ENCODE measurements around the gene PLTP. TPM values are rescaled to one million over a fixed set of nuclear protein-coding genes. Genes with fewer than 3 reads are reported as not detected.

PLTP gene
- total RNA-seq, 2 experiments from 2014 or later = 5.1 to 5.3 TPM

DNA sequence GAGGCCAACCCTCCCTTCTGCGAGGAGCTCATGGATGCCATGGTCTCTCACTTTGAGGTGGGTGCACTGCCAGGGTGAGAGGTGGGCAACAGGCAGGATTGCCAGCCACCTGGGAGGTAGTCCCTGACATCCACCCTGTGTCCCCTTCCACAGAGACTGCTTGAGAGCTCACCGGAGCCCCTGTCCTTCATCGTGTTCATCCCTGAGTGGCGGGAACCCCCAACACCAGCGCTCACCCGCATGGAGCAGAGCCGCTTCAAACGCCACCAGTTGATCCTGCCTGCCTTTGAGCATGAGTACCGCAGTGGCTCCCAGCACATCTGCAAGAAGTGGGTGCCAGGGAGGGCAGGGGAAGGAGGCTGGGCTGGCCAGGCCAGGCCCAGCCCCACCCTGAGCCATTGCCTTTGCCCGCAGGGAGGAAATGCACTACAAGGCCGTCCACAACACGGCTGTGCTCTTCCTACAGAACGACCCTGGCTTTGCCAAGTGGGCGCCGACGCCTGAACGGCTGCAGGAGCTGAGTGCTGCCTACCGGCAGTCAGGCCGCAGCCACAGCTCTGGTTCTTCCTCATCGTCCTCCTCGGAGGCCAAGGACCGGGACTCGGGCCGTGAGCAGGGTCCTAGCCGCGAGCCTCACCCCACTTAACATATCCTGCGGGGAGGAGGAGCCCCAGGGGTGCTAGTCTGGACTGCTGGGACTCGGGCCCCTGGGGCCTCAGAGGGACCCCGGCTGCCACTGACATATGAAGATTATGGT, 35.3 kb upstream of the PLTP start:
- POLR2A ChIA-PET = interaction anchor here (1.4 kb wide), 2 partner anchors 11 to 13 kb away, joined by 3 to 6 read pairs; partner anchors contain the start of gene PCIF1
- CTCF ChIA-PET = no interaction called here

DNA sequence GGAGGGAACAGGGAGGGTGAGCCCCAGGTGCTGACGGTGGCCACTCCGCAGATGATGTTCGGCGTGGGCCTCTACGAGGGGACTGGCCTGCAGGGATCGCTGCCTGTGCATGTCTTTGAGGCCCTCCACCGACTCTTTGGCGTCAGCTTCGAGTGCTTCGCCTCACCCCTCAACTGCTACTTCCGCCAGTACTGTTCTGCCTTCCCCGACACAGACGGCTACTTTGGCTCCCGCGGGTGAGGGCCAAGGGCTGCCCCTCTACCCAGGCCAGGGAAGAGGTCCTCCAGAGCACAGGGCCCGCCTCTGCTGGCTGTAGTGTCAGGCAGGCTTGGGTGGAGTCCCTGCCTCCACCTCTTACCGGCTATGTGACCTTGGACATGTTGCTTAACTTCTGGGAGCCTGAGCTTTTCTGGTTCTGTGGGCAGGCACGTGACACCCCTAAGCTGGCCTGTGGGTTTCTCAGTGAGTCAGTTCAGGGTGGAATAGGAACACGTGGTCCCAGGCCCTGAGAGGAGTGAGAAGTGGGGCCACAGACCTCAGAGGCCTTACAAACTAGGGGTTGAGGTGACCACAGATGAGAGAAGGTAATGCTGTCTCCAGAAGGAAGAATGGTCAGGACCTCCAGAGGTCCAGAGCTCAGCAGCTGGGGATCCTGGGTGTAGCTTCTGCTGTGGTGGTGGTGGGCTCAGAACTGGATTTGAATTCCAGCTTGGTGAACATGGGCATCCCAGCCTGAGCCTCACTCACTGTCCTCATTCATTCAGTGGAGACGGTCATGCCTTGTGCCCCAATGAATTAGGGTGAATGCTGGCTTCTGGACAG, 34.4 kb upstream of the PLTP start:
- ChIA-PET CTCF (interaction anchor here (3.6 kb wide), 1 partner anchor 25 kb away, joined by 23 read pairs; the partner anchor contains the start of gene ZNF335), POLR2A (interaction anchor here (0.6 to 1.4 kb wide), 3 partner anchors 12 to 120 kb away, joined by 3 read pairs; partner anchors contain the start of gene PCIF1)

DNA sequence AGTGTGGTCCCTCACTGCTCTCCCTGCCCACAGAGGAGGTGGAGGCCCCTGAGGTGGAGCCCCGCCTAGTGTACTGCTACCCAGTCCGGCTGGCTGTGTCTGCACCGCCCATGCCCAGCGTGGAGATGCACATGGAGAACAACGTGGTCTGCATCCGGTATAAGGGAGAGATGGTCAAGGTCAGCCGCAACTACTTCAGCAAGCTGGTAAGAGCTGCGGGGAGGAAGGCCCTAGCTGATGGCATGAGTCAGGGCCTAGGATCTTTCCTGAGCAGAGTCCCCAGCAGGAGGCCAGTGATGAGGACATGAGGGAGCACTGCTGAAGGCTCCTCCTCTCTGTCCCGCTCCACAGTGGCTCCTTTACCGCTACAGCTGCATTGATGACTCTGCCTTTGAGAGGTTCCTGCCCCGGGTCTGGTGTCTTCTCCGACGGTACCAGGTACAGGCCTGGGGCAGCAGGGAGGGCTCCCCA, 33.8 kb upstream of the PLTP start:
- POLR2A ChIA-PET = interaction anchor here (0.6 to 1.2 kb wide), 3 partner anchors 9 to 119 kb away, joined by 3 read pairs; no protein-coding TSS in a partner anchor
- CTCF ChIA-PET = interaction anchor here (3.6 kb wide), 1 partner anchor 25 kb away, joined by 23 read pairs; the partner anchor contains the start of gene ZNF335

DNA sequence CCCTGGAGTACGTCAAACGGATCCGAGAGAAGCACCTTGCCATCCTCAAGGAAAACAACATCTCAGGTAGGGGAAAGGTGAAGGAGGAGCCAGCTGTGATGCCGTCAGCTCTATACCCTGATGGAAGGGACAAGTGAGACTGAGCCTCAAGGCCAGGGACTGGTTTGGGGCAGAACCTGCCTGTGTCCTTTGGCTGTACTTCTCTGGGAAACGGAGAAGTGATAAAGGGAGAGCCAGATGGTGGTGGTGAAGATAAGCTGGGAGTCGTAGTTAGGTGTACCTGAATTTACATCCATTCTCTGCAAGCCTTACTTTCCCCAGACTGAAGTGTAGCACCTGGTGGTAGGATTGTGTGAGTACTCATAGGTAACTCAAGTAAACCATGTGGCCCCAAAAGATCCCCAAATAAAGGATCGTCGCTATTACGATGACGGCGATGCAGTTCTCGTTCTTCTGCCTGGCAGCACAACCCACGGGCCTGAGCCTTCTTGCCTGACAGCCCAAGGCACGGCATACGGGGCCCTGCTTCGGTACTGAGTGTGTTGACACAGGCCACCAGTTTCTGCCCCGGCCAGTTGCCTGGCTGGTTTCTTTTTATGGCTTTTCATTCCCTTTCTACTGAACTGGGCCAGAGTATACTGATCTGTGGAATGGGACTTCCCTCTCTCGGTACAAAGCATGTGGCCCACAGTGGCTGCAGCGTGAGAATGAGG, 33.2 kb upstream of the PLTP start:
- POLR2A ChIA-PET = interaction anchor here (0.6 to 2.5 kb wide), 2 partner anchors 8 to 10 kb away, joined by 3 to 17 read pairs; partner anchors contain the start of gene PCIF1
- CTCF ChIA-PET = interaction anchor here (0.7 to 3.6 kb wide), 3 partner anchors 10 to 26 kb away, joined by 3 to 23 read pairs (median 4); partner anchors contain the start of gene ZNF335

DNA sequence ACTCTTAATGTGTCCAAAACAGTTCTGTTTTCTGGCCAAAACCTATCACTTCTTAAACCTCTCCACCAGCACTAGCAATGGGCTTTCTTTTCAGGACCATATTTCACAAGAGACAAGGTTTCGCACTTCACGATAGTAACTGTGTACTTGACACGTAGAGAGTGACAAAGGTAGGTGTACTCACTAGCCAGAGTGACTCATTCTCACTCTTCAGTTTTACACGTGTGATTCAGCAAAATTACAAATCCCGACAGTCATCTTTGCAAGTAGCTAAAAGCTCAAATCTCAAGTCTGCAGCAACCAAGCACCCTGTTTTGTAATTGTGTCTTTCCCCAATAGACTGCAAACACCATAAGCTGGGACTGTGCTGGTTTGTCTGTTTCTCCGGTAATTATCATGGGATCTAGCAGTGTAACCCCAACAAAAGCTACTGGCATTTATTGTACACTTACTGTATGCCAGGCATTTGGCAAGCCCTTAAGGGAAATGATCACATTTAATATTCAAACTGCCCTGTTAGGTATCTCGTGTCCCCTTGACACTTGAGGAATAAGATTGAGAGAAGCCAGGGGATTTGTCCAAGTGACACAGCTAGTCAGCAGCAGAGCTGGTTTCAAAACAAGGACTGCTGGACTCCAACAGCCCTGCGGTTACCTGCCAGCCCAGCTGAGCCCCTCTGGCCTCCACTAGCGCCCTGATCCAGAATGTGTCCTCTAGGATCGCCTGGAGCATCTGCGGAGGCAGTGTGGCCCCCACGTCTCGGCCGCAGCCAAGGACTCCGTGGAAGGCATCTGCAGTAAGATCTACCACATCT, 32.4 kb upstream of the PLTP start:
- POLR2A ChIA-PET = interaction anchor here (0.9 to 2.5 kb wide), 2 partner anchors 10 to 13 kb away, joined by 4 to 17 read pairs; partner anchors contain the start of gene PCIF1
- CTCF ChIA-PET = interaction anchor here (0.7 to 3.6 kb wide), 7 partner anchors 9 to 54 kb away, joined by 3 to 23 read pairs (median 3); partner anchors contain the start of gene ZNF335

DNA sequence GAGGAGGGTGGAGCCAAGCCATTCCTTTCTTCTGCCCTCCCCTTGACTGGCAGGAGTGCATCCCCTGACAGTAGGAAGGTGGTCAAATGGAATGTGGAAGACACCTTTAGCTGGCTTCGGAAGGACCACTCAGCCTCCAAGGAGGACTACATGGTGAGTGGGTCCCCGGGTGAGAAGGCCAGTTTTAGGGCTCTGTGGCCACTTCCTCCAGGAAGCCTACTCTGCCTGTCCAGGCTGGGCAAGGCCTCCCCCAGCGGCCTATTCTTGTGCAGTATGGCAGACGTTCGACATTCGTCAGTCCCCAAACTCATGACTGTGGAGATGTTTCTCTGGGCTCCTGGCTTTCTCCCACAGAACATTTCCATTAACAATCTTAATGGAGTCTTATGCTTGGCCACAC, 31.7 kb upstream of the PLTP start:
- ChIA-PET CTCF (interaction anchor here (0.6 to 3.6 kb wide), 7 partner anchors 9 to 53 kb away, joined by 3 to 23 read pairs (median 3); partner anchors contain the start of gene ZNF335), POLR2A (interaction anchor here (0.9 to 2.5 kb wide), 2 partner anchors 9 to 14 kb away, joined by 4 to 17 read pairs; partner anchors contain the start of gene PCIF1)

DNA sequence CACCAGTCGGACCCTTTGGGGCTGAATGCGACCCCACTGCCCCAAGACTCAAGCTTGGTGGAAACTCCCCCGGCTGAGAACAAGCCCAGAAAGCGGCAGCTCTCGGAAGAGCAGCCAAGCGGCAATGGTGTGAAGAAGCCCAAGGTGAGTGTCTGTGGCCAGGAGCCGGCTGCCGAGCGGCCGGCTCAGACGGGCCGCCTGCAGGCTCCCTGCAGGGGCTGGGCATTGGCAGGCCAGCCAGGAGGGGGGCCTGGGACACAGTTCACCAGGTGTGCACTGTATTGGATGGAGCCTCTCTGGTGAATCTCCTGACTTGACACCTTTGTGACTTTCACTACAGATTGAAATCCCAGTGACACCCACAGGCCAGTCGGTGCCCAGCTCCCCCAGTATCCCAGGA, 28.5 kb upstream of the PLTP start:
- ChIA-PET POLR2A (no interaction called here), CTCF (interaction anchor here (1.0 to 1.6 kb wide), 2 partner anchors 30 to 79 kb away, joined by 3 to 5 read pairs; no protein-coding TSS in a partner anchor)

DNA sequence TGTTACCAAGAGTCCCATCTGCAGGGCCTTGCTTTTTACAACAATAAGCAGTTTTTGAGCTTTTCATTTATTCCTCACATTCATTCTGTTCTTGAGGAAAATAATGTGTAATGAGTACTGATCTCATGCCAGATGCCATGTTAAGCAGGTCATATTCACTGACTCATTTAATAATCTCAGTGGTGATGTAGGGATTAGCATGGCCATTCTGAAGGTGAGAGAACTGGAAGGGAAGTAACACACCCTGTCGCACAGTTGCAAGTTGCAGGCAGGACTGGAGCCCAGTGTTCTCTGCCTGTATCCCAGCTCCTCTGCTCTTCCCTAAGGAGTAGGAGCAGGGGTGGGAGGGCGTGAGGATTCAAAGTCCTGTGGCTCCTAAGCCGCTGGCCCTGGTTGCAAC, 28.1 kb upstream of the PLTP start:
- ChIA-PET POLR2A (no interaction called here), CTCF (interaction anchor here (1.0 to 1.6 kb wide), 2 partner anchors 30 to 78 kb away, joined by 3 to 5 read pairs; no protein-coding TSS in a partner anchor)

DNA sequence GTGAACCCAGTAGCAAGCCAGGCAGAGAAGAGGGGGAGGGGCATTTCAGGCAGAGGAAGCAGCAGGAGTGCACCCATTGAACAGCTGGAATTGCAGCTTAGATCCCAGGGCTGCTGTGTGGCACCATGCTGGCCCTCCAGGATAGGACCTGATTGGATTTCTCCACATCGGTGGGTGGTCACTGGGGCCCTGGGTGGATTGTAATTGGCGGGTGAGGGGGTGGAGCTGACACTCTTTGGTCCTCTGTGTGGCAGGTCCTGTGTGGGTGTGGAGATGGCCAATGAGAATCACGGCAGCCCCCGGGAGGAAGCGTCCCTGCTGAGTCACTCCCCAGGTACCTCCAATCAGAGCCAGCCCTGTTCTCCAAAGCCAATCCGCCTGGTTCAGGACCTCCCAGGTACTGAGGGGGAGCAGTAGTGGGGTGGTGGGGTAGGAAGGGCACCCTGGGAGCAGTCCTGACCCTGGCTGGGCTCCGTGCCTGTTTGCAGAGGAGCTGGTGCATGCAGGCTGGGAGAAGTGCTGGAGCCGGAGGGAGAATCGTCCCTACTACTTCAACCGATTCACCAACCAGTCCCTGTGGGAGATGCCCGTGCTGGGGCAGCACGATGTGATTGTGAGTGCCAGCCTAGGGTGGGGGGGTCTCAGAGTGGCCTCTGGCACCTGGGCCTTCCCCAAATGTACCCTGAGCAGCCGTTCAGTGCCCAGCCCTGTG, 26.9 kb upstream of the PLTP start:
- ChIA-PET POLR2A (interaction anchor here (0.6 to 1.3 kb wide), 2 partner anchors 16 to 32 kb away, joined by 3 read pairs; no protein-coding TSS in a partner anchor), CTCF (interaction anchor here (0.9 to 2.3 kb wide), 3 partner anchors 31 to 137 kb away, joined by 3 to 9 read pairs (median 4); no protein-coding TSS in a partner anchor)

DNA sequence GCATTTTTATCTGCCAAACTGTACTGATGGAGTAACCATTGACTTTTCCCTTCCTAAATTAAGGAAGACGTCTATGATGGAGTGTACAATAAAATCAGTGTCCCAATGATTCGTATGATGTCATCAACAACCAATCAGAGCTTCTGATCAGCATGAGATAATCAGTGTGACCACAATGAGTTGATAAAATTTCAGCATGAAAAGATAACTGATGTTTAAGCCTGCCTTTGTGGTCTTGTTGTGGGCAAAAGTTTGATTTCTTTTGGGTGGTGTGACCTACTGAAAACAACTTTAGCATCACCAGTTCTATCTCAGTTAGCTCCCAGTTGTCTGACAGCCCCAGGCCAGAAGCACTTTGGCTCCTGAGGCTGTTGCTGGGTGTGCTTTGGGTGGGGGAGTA, 25.8 kb upstream of the PLTP start:
- ChIA-PET CTCF (interaction anchor here (1.5 to 2.3 kb wide), 2 partner anchors 23 to 33 kb away, joined by 3 to 9 read pairs; no protein-coding TSS in a partner anchor), POLR2A (interaction anchor here (1.3 kb wide), 1 partner anchor 33 kb away, joined by 3 read pairs; no protein-coding TSS in a partner anchor)

DNA sequence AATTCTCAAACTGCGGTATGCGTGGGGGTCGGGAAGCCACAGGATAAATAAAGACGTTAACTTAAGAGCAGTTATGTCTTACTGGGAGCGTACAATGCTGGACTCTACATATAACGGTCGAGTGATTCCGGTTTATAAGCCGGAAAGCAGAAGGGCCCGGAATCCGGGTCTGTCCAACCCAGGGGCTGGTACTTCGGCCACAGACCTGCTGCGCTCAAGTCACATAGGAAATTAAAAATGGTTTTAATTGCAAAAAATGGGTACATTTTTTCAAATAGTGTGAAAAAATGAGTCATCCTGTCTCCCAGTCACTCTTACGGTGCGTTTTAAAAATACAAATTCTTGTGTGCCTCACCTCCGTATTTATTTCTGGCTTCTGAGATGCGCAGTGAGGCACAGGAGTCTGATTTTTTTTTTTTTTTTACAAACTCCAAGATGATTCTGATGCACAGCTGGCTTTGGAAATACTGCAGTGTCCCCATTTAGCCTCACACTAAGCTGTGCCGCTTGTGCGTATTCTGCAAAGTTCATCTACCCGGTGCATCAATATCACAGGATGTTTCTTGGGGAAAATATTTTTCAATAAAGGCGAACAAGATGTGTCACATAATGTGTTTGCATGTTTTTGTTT, 23.6 kb upstream of the PLTP start:
- CTCF ChIA-PET = interaction anchor here (1.0 to 1.1 kb wide), 2 partner anchors 9 to 17 kb away, joined by 3 read pairs; no protein-coding TSS in a partner anchor
- POLR2A ChIA-PET = interaction anchor here (0.5 to 2.5 kb wide), 13 partner anchors 9 to 118 kb away, joined by 3 to 25 read pairs (median 5); partner anchors contain the start of genes CTSA, NEURL2 and ZNF335

DNA sequence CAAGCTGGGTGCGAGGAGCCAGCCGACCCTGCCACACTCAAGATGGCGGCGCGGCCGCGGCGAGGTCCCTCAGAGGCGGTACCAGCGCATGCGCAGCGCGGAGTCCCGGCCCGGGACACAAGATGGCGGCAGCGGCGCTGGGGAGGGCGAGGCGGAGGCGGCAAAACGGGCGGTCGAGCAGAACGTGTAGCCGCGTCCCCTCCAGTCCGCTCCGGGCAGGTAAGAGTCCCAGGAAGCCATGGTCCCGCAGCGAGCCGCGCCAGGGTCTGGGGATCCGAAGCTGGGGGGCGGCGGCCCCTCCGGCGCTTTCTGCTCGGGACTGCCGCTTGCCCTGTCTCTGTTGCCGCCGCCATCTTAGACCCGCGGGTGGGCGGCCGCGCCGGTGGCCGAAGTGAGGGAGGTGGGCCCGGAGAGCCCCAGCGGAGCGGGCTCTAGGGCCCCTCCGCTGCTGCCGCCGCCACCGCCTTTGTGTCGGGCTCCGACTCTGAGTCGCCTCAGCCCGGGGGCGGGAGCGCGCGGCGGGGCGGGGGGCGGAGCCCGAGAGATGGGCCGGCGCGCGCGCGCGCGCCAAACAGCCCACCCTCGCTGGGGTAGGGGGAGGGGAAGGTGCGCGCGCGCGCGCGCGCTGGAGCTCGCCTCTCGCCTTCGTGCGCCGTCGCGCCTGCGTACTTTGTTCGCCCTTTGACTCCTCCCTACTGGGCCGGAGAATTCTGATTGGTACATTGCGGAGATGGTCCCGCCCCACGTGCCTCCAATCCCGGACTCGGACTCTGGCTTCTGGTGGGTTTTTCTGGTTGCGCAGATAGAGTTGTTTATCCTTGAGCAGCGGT, 22.8 kb upstream of the PLTP start, which contains the start of gene PCIF1:
TSS of gene PCIF1 (plus strand) at position 98 of the 830 bp plus-strand sequence. CDS start 4,317 bp downstream, outside the sequence.
- POLR2A ChIA-PET = interaction anchor here (0.5 to 2.5 kb wide), 23 partner anchors 9 to 122 kb away, joined by 3 to 25 read pairs (median 5); partner anchors contain the start of genes CTSA, NEURL2, PLTP and ZNF335
- CTCF ChIA-PET = interaction anchor here (0.6 to 1.6 kb wide), 6 partner anchors 10 to 52 kb away, joined by 3 to 9 read pairs (median 4); no protein-coding TSS in a partner anchor

DNA sequence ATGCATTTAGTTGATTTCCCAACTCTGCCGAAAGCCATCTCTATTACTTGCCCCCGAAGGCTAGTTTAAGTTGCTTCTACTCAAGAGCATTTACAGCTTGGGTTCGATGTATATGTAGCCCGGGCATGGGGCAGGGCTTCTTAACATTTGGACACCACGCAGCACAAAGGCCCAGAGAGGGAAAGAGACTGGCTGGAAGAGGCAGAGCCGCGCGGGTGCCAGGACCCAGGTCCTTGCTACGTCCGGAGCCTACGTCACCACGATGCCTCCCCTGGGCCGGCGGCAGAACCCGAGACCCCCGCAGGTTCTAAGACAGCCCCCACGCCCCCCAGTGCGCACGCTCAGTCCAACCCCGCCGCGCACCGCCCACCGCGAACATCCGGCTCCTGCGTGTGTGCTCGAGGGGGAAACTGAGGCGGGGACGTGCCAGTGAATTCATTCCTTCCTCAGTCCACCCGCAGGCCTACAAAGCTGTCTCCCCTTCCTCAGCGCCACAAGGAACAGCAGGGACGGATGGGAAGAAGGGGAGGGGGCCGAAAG, 22.2 kb upstream of the PLTP start:
- ChIA-PET CTCF (interaction anchor here (1.0 to 2.1 kb wide), 4 partner anchors 14 to 53 kb away, joined by 3 to 10 read pairs (median 7); no protein-coding TSS in a partner anchor), POLR2A (interaction anchor here (0.9 to 2.5 kb wide), 14 partner anchors 10 to 121 kb away, joined by 3 to 25 read pairs (median 5); partner anchors contain the start of genes CTSA, NEURL2, PLTP and ZNF335)

DNA sequence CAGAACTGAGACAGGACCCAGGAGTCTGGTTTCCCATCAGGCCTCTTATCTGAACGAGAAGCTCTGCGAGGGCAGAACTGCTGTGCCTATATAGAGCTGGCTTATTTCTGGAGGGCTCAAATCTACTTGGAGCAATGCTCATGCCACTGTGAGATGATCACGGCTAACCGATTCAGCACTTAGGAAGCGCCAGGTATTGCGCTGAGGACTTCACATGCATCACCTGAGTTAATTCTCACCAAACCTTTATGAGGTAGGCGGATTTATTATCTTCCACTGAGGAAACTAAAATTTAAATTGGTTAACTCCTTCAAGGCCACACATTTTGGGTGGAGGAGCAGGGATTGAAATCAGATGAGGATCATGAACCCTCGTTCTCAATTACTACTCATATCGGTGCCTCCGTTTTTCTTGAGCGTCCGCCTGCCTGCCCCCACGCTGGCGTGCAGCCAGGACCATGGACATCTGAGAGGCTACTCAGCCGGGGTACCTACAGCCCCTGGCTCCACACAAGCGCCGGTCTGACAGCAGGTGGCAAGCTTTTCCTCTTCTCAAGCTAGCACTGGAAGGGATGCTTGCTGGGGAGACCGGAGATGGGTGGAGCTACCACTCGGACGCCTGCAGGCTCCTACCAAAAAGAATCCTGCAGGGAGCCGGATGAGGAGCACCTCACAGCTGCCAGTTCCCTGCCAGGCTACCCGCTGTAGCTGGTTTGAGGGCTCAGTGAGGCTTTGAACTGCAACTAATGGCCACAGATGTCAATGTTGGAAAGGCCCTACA, 21.5 kb upstream of the PLTP start:
- ChIA-PET POLR2A (interaction anchor here (0.6 to 2.5 kb wide), 8 partner anchors 13 to 52 kb away, joined by 3 to 25 read pairs (median 4); partner anchors contain the start of genes PLTP, ZNF335 and ZSWIM1), CTCF (interaction anchor here (0.9 to 2.1 kb wide), 5 partner anchors 13 to 54 kb away, joined by 3 to 10 read pairs (median 3); no protein-coding TSS in a partner anchor)

Data from activated CD8-positive, alpha-beta memory T cell treated with anti-CD3 and anti-CD28 coated beads for 36 hours (primary cell).